Ectodermal cell (in vitro differentiated cells): ENCODE measurements around the gene B3GALT6.

Experiments
- H3K27ac ChIP-seq: 2 replicates; pipeline ENCODE4 v1.7.0; 2013; ENCODE audit warnings: mild to moderate bottlenecking, low read depth, low read length; ENCODE audit not compliant: insufficient read depth, poor library complexity, severe bottlenecking
- H3K27me3 ChIP-seq: 2 replicates; pipeline ENCODE4 v1.7.0; 2013; ENCODE audit warnings: mild to moderate bottlenecking, low read length; ENCODE audit not compliant: insufficient read depth, control insufficient read depth, poor library complexity, severe bottlenecking
- H3K36me3 ChIP-seq: one replicate; pipeline ENCODE4 v1.7.0; 2013; ENCODE audit warnings: low read length; ENCODE audit not compliant: control insufficient read depth, insufficient read depth
- H3K4me1 ChIP-seq: one replicate; pipeline ENCODE4 v1.7.0; 2013; ENCODE audit warnings: low read length; ENCODE audit not compliant: control insufficient read depth, insufficient read depth
- H3K4me3 ChIP-seq: 2 replicates; pipeline ENCODE4 v1.7.0; 2013; ENCODE audit warnings: low read depth, low read length, control low read depth; ENCODE audit not compliant: insufficient read depth
- H3K9me3 ChIP-seq: 2 replicates; pipeline ENCODE4 v1.7.0; 2013; ENCODE audit warnings: mild to moderate bottlenecking, low read length, moderate library complexity; ENCODE audit not compliant: control insufficient read depth
- whole genome bisulfite sequencing, 2 experiments: methylation state at CpG; one replicate each; pipeline ENCODE4 v1.1.7; 2013; ENCODE audit warnings: missing lambda C conversion rate in 2 of 2; 5-methylcytosine and 5-hydroxymethylcytosine counted together

B3GALT6 gene

GRCh38 chr1:1234180-1234808 is 2.3 kb downstream of the B3GALT6 start:
- Histone ChIP-seq H3K27ac (no peak overlapping the region), H3K27me3 (no peaks in the 10 kb centered on the region), H3K9me3 (no peaks in the 10 kb centered on the region), H3K4me3 (no peak overlapping the region), H3K4me1 (peaks cover 14% of the 10 kb centered on the region), H3K36me3 (no peaks in the 10 kb centered on the region)
- 95% methylated on average over 28 of the region's 28 CpGs for WGBS, 2 experiments

GRCh38 chr1:1235016-1235744 is 3.1 kb downstream of the B3GALT6 start:
- WGBS, 2 experiments, result 95 to 96% methylated on average over 27 of the region's 27 CpGs
- Histone ChIP-seq H3K9me3 (no peaks in the 10 kb centered on the region), H3K36me3 (no peaks in the 10 kb centered on the region), H3K27ac (no peak overlapping the region), H3K4me1 (peaks cover 23% of the 10 kb centered on the region), H3K27me3 (no peaks in the 10 kb centered on the region), H3K4me3 (no peak overlapping the region)

DNA sequence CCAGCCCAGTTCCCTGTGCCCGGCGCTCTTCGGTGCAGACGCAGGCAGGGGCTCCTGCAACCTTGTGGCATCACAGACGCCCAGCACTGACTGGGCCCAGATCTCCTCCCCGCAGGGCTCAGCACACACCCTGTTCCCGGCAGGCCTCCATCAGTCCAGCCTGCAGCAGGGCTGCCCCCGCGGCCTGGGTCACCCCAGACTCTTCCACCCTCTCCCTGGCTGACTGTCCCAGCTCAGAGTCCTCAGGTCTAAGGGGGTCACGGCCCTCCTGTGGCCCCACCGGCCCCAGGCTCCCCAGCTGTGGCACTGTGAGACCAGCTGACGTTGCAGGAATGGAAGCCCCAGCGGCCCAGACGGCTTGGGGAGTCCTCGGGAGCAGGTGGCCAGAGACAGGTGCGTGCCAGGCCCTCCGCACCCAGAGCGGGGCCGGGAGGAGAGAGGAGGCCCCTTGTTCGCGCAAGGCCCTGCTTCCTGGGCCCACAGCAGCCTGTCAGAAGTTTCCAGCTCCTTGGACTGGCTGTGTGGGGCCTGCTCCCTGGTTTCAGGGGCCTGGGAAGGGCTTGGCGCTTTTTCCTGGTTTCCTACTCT is 4.2 kb downstream of the B3GALT6 start:
- Histone ChIP-seq H3K9me3 (no peaks in the 10 kb centered on the region), H3K27ac (no peak overlapping the region), H3K4me3 (no peak overlapping the region), H3K4me1 (peaks cover 25% of the 10 kb centered on the region), H3K36me3 (no peaks in the 10 kb centered on the region), H3K27me3 (no peaks in the 10 kb centered on the region)
- 91 to 92% methylated on average over 22 of the region's 22 CpGs for WGBS, 2 experiments

GRCh38 chr1:1236945-1237873 is 5.2 kb downstream of the B3GALT6 start:
- H3K27ac ChIP-seq, result no peak overlapping the region
- no peaks in the 10 kb centered on the region for H3K9me3 ChIP-seq
- H3K36me3 ChIP-seq, result no peaks in the 10 kb centered on the region
- peaks cover 25% of the 10 kb centered on the region for H3K4me1 ChIP-seq
- no peak overlapping the region for H3K4me3 ChIP-seq
- 78 to 83% methylated on average over 34 of the region's 34 CpGs for WGBS, 2 experiments
- no peaks in the 10 kb centered on the region for H3K27me3 ChIP-seq

DNA sequence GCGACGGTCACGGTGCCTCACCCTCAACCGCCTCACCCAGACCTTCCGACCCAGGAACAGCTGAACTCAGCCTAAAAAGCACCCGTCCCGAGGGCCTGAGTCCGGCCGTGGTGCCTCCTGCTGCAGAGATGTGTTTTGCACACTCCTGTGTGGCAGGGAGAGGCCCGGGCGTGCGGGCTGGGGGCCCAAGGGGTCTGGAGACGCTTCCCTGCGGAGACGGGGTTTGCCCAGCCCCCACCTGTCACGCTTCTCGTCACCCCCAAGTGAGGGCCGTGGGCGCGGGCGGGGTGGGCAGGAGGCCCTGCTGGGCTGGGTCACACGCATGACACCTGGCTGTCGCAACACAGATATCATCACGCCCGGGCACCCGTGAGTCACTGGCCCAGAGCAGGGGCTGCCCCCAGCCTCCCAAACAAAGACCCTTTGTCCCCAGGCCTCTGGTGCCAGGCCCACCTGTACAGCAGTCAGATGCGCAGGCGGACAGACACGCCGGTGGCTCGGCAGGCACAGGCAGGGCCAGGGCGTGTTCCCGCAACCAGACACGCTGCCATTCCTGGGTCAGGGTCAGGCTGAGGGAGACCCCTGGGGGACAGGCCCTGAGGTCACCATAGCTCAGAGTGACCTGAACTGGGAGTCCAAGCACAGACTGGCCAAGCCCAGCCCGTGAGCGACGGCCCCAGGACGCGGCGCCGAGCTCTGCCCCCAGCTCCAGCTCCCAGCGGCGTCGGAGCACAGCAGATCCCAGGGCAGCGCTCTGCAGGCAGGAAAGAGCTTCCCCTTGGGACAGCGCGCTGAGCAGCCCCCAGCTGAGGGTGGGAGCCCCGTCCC is 6.1 kb downstream of the B3GALT6 start:
- Histone ChIP-seq H3K9me3 (no peaks in the 10 kb centered on the region), H3K4me3 (no peak overlapping the region), H3K36me3 (no peaks in the 10 kb centered on the region), H3K27ac (no peak overlapping the region), H3K4me1 (peaks cover 21% of the 10 kb centered on the region), H3K27me3 (no peaks in the 10 kb centered on the region)
- WGBS, 2 experiments, result 90 to 93% methylated on average over 48 of the region's 48 CpGs

- Histone ChIP-seq H3K4me3 (no peak overlapping the region), H3K4me1 (peaks cover 17% of the 10 kb centered on the region), H3K27ac (no peak overlapping the region), H3K27me3 (no peaks in the 10 kb centered on the region), H3K9me3 (no peaks in the 10 kb centered on the region), H3K36me3 (no peaks in the 10 kb centered on the region)
- 92 to 94% methylated on average over 19 of the region's 19 CpGs for WGBS, 2 experiments
Measured at GRCh38 chr1:1238702-1239178, 6.7 kb downstream of the B3GALT6 start.

DNA sequence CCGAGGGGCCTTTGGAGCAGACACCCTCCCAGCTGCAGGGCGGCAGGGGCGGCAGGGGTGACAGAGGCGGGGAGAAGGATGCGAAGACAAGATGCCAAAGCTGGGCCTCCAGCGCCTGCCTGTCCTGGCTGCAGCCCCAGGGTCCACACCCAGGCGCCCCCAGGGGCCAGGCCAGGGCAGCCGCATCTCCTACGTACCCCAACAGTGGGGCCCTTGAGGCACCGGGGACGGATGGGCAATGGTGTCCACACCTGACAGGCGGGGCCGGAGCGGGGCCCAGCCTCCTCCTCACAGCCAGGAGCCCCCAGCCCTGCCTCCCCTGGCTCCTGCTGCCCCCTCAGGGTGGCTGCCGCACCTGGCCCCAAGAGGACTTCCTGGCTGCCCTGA is 7.2 kb downstream of the B3GALT6 start:
- Histone ChIP-seq H3K9me3 (no peaks in the 10 kb centered on the region), H3K4me1 (peaks cover 17% of the 10 kb centered on the region), H3K27ac (no peak overlapping the region), H3K27me3 (no peaks in the 10 kb centered on the region), H3K36me3 (no peaks in the 10 kb centered on the region), H3K4me3 (no peak overlapping the region)
- 87 to 88% methylated on average over 15 of the region's 15 CpGs for WGBS, 2 experiments

DNA sequence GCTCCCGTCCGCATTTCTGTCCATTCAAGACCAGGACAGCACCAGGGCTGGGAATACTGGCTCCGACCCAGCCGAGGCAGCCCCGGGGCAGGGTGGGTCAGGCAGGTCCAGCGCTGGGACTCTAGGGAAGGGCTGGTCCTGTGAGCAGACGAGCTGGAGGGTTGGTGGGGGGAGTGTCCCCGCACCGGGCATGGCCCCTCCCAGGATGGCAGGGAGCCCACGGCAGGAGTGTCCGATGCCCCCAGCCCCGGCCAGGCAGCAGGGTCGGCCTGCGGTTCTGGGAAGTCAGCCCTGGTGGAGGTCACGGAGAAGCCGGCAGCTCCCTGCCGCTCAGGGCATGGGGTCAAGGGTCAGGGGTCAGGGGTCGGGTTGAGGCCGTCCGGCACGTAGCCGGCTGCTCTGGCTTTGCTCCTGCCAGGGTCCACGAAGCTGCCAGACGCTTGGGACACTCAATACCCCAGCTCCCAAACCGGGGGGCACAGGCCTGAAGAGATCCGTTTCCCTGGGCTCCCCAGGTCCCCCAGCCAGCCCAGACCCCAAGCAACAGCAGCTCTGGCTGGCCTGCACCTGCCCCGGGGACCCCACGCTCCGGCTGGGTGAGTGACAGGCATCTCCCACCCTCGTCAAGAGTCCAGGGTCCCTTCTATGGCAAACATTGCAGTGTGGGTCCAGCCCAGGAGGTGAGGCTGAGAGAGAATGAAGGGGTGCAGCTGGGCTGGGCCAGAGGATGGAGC is 7.7 kb downstream of the B3GALT6 start:
- H3K4me3 ChIP-seq, result no peak overlapping the region
- no peak overlapping the region for H3K27ac ChIP-seq
- peaks cover 17% of the 10 kb centered on the region for H3K4me1 ChIP-seq
- 84 to 86% methylated on average over 30 of the region's 30 CpGs for WGBS, 2 experiments
- no peaks in the 10 kb centered on the region for H3K36me3 ChIP-seq
- no peaks in the 10 kb centered on the region for H3K27me3 ChIP-seq
- no peaks in the 10 kb centered on the region for H3K9me3 ChIP-seq

DNA sequence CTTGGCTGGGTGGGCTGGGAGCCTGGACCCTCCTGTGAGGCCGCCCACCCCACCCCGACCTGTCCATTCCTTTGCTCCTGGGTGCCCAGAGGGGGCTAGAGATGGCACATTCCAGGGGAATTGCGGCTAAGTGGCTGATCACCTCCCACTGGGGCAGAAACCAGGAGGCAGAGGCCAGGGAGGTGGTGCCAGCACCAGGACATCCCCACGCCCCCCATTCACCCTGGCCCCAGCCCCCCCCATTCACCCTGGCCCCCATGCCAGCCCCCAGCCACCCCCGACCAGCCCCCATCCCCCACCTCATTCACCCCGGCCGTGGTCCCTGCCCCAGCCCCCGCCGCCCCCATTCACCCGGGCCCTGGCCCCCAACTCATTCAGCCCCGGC is 8.3 kb downstream of the B3GALT6 start:
- Histone ChIP-seq H3K9me3 (no peaks in the 10 kb centered on the region), H3K27me3 (no peaks in the 10 kb centered on the region), H3K4me3 (no peak overlapping the region), H3K4me1 (peaks cover 17% of the 10 kb centered on the region), H3K27ac (no peak overlapping the region), H3K36me3 (no peaks in the 10 kb centered on the region)
- 88 to 91% methylated on average over 5 to 6 of the region's 11 CpGs for WGBS, 2 experiments
